LNCaP clone FGC (cell line): ENCODE measurements around the gene RNPEPL1.

ENCODE experiments used
- DNase-seq: peaks from one replicate; pipeline ENCODE4 v3.0.0-alpha.2; 2011; ENCODE audit warnings: low read depth
- H3K4me3 ChIP-seq: 2 replicates; pipeline ENCODE4 v1.5.1; 2011; ENCODE audit warnings: mild to moderate bottlenecking, low read depth, low read length, control low read depth
- TF ChIP-seq, protein P1 (sequence below): IDR thresholded peaks from 2 replicates; pipeline ENCODE4 v1.5.1; 2012; ENCODE audit warnings: mild to moderate bottlenecking; ENCODE audit not compliant: control insufficient read depth, insufficient read depth; ENCODE audit errors: extremely low read depth

RNPEPL1 gene

DNA sequence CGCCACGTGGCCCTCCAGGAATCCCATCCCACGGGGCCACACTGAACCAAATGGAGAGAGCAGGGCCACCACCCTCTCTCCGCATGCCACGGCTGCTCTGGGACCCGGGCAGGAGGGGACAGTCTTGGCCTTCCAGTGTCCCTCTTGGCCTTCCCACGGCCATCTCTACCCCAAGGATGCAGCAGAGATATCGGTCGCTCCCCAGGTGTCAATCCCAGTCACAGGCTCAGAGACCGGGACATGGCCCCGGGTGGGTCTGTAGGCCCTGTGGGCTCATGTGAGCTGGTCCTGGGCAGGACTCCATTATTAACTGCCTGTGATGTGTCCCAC lies 33.5 kb downstream of the RNPEPL1 start:
- TF ChIP-seq, protein P1, sequence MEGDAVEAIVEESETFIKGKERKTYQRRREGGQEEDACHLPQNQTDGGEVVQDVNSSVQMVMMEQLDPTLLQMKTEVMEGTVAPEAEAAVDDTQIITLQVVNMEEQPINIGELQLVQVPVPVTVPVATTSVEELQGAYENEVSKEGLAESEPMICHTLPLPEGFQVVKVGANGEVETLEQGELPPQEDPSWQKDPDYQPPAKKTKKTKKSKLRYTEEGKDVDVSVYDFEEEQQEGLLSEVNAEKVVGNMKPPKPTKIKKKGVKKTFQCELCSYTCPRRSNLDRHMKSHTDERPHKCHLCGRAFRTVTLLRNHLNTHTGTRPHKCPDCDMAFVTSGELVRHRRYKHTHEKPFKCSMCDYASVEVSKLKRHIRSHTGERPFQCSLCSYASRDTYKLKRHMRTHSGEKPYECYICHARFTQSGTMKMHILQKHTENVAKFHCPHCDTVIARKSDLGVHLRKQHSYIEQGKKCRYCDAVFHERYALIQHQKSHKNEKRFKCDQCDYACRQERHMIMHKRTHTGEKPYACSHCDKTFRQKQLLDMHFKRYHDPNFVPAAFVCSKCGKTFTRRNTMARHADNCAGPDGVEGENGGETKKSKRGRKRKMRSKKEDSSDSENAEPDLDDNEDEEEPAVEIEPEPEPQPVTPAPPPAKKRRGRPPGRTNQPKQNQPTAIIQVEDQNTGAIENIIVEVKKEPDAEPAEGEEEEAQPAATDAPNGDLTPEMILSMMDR, result no peak
- no peak for DNase-seq

DNA sequence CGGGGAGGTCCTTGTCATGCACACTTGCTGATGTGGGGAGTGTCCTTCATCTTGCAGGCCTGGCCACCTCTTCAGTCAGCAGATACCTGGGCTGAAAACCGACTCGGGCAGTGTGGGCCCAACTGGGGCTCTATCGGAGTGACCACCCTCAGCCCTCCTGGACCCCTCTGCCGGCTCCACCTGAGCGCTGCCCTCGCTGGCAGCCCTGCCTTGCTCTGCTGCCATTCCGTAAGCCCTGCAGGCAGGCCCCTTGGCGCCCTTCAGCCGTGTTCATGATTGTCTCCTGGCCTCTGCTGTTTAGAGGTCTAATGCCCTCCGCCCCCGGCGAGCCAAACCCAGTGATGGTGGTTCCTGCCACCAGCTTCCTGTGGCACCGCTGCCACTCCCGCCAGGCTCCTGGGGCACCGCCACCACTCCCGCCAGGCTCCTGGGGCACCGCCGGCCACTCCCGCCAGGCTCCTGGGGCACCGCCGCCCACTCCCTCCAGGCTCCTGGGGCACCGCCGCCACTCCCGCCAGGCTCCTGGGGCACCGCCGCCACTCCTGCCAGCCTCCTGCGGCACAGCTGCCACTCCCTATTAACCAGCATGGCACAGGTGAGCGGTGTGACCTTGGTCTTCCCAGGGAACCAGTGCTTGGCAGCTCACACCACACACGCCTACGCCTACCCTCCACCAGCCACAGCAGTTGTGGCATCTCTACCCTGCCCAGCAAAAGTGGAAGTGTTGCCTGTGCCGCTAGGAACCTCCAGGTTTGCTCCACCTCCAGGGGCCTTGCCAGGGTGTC lies 34.2 kb downstream of the RNPEPL1 start:
- H3K4me3 ChIP-seq, result no peak overlapping the region
- DNase-seq, result no peak
- TF ChIP-seq, protein P1, result no peak

More for the DNA sequence above, 33.5 kb downstream of the RNPEPL1 start:
- no peak overlapping the region for H3K4me3 ChIP-seq

DNA sequence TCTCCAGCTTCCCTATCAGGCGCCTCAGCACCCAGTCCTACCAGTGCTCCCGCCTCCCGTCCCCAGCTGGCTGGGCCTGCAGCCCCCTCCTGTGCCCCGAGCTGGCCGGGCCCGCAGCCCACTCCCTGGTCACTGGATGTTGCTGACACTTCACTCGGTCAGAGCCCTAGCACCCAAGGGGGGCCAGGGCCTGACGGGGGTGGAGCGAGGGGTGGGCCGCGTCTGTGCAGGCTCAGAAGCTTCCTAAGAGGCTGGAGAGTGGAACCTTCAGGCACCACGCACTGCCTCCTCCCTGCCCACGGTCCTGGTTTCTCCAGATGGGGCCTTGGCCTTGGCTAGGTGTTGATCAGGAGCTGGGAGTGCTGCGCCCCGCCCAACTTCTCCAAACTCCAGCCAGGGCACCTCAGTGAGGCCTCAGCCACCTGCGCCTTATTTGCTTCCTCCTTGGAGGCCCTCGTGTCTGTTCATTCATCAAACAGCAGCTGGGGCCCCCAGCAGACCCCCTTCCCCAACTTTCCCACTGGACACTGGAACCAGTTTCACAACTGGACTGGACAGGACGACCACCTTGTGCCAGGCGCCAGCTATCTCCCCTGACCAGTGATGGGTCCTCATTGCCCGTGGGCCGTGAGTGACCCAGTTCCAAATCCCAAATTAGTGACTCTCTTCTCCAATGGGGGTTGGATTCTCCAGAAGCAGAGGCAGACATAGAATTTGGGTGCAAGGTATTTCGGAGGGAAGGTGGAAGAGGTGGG lies 35.0 kb downstream of the RNPEPL1 start:
- no peak overlapping the region for H3K4me3 ChIP-seq
- TF ChIP-seq, protein P1, result no peak
- no peak for DNase-seq

DNA sequence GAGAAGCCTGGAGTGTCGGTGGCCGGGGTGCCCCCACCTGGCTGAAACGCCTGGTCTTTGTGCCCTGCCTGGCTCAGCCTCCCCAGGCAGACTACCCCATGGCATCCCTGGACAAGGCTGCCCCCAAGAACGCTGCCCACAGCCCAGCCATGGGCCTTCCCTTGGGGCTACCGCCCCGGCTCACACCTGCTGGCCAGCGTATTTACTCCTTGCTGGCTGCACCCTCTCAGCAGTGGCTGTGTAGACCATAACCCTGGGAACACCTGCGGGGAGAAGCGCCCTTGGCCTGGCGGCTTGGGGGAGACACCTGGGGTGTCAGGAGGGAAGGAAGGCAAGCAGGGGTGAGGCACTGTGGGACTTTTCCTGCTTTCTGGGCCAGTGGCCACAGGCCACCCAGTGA lies 35.6 kb downstream of the RNPEPL1 start:
- H3K4me3 ChIP-seq, result no peak overlapping the region
- TF ChIP-seq, protein P1, result no peak
- DNase-seq, result no peak

DNA sequence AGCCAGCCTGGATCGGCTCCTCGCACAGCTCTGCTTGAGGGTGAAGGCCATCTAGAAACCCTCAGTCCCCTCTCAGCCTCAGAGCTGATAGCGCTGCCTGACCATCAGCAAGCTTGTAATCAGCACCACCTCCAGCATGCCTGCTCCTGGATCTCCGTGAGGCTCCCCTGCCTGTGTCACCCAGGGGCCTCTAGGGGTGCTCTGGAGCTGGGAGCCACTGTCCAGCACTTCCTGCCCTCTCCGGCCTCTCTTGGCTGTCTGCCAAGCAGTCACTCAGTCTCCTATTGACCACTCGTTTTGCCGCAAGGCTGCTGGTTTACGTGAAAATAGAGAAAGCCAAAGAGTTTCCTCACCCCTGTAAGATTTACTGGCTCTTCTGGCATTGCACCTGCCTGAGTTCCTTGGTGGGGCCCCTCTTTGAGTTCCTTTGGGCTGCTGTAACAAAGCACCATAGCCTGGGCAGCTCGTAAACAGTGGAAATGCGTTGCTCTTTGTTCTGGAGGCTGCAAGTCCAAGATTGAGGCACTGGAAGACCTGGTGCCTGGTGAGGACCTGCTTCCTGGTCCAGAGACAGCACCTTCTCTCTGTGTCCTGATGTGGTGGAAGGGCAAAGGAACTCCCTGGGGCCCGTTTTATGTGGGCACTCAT lies 36.1 kb downstream of the RNPEPL1 start:
- H3K4me3 ChIP-seq, result no peak overlapping the region
- DNase-seq, result peak; percentile 21
- TF ChIP-seq, protein P1, result peak; percentile 60

DNA sequence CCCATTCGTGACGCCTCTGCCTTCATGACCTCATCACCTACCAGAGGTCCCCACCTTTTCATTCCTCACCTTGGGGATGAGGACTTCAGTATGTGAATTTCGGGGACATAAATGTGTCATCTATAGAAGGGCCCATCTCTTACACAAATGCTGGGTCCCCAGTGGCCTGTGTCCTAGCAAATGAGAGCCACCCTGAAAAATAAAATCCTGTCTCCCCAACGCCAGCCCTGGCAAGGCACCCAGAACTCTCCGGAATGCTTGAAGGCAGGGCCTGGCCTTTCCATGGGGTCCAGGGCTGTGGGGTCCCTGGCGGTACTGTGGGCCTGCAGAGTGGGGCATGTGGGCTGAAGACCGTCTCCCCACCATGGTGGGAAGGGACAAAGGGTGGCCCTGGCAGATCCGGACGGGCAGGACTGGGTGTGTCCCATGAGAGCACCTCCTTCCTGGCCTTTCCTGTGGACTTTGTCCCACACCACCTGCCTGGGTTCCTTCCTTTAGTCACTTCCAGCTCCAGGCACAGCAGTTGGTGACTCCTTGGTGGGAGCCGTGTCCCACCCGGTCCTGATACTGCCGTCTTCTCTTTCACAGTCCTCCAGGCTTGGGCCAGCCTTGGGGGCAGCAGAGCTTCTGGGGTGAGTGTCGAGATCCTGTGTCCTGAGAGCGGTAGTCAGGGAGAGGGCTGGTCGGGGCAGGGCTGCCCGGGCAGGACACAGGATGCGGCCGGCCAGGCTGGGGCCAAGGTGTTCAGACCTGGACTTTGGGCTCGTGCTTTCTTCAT lies 36.8 kb downstream of the RNPEPL1 start:
- TF ChIP-seq, protein P1, result no peak
- H3K4me3 ChIP-seq, result no peak overlapping the region
- DNase-seq, result no peak
